ENCODE results near the gene TPCN1. TPM values are rescaled to one million over a fixed set of nuclear protein-coding genes. Genes with fewer than 3 reads are reported as not detected.

The TPCN1 gene
- total and polyA plus RNA-seq, 2 donors from 2014 or later, result 38.4 to 93.3 TPM

GRCh38 chr12:113305281-113305856 lies 84.1 kb downstream of the TPCN1 start:
- FAIRE-seq (no peak), DNase-seq (no peak)
- Histone ChIP-seq H3K27ac (ENCODE audit: low read depth in 2 of 2, low read length in 2 of 2) (no peak overlapping the region), H3K4me3 (ENCODE audit: low read length in 3 of 3) (no peak overlapping the region), H3K27me3 (ENCODE audit: control insufficient read depth, insufficient read depth, low read length) (no peaks in the 10 kb centered on the region), H3K4me1 (ENCODE audit: control insufficient read depth in 2 of 3, insufficient read depth in 2 of 3, low read depth in 1 of 3, low read length in 3 of 3) (no peaks in the 10 kb centered on the region), H3K9ac (ENCODE audit: low read length in 3 of 3) (no peak overlapping the region), H3K9me3 (ENCODE audit: control insufficient read depth in 2 of 3, insufficient read depth in 1 of 3, low read length in 3 of 3) (no peaks in the 10 kb centered on the region), H3K36me3 (ENCODE audit: control insufficient read depth in 2 of 3, insufficient read depth in 3 of 3, low read length in 3 of 3) (peaks cover 0 to 12% (median 11%) of the 10 kb centered on the region in 3 donors)
- intact Hi-C loops (cut with DNase I), result no loop called here
- no peak for TF ChIP-seq CTCF (IDR thresholded peaks at IDR 0.05; ENCODE audit: borderline replicate concordance, extremely low read depth, insufficient read depth)

- Histone ChIP-seq H3K9me3 (ENCODE audit: control insufficient read depth in 2 of 3, insufficient read depth in 1 of 3, low read length in 3 of 3) (no peaks in the 10 kb centered on the region), H3K36me3 (ENCODE audit: control insufficient read depth in 2 of 3, insufficient read depth in 3 of 3, low read length in 3 of 3) (peaks cover 0 to 13% (median 12%) of the 10 kb centered on the region in 3 donors), H3K27ac (ENCODE audit: low read depth in 2 of 2, low read length in 2 of 2) (no peak overlapping the region), H3K27me3 (ENCODE audit: control insufficient read depth, insufficient read depth, low read length) (no peaks in the 10 kb centered on the region), H3K4me1 (ENCODE audit: control insufficient read depth in 2 of 3, insufficient read depth in 2 of 3, low read depth in 1 of 3, low read length in 3 of 3) (no peaks in the 10 kb centered on the region), H3K9ac (ENCODE audit: low read length in 3 of 3) (no peak overlapping the region), H3K4me3 (ENCODE audit: low read length in 3 of 3) (no peak overlapping the region)
- intact Hi-C loops (cut with DNase I), result no loop called here
- peak in 1 of 5 donors; percentile 35 for DNase-seq
- no peak for FAIRE-seq
- TF ChIP-seq CTCF (IDR thresholded peaks at IDR 0.05; ENCODE audit: borderline replicate concordance, extremely low read depth, insufficient read depth), result no peak
Observed at GRCh38 chr12:113306382-113306781, 85.1 kb downstream of the TPCN1 start.

GRCh38 chr12:113310489-113310888 lies 89.2 kb downstream of the TPCN1 start:
- no peaks in the 10 kb centered on the region for H3K9me3 ChIP-seq (ENCODE audit: control insufficient read depth in 2 of 3, insufficient read depth in 1 of 3, low read length in 3 of 3)
- FAIRE-seq, result no peak
- no peak overlapping the region for H3K27ac ChIP-seq (ENCODE audit: low read depth in 2 of 2, low read length in 2 of 2)
- H3K36me3 ChIP-seq (ENCODE audit: control insufficient read depth in 2 of 3, insufficient read depth in 3 of 3, low read length in 3 of 3), result peaks cover 0 to 12% (median 6%) of the 10 kb centered on the region in 3 donors
- no peaks in the 10 kb centered on the region for H3K27me3 ChIP-seq (ENCODE audit: control insufficient read depth, insufficient read depth, low read length)
- intact Hi-C loops (cut with DNase I), result no loop called here
- no peak overlapping the region for H3K9ac ChIP-seq (ENCODE audit: low read length in 3 of 3)
- no peak for DNase-seq
- H3K4me3 ChIP-seq (ENCODE audit: low read length in 3 of 3), result no peak overlapping the region
- TF ChIP-seq CTCF (IDR thresholded peaks at IDR 0.05; ENCODE audit: borderline replicate concordance, extremely low read depth, insufficient read depth), result no peak
- H3K4me1 ChIP-seq (ENCODE audit: control insufficient read depth in 2 of 3, insufficient read depth in 2 of 3, low read depth in 1 of 3, low read length in 3 of 3), result no peaks in the 10 kb centered on the region

- Histone ChIP-seq H3K4me1 (ENCODE audit: control insufficient read depth in 2 of 3, insufficient read depth in 2 of 3, low read depth in 1 of 3, low read length in 3 of 3) (no peaks in the 10 kb centered on the region), H3K9ac (ENCODE audit: low read length in 3 of 3) (no peak overlapping the region), H3K27me3 (ENCODE audit: control insufficient read depth, insufficient read depth, low read length) (no peaks in the 10 kb centered on the region), H3K9me3 (ENCODE audit: control insufficient read depth in 2 of 3, insufficient read depth in 1 of 3, low read length in 3 of 3) (no peaks in the 10 kb centered on the region), H3K27ac (ENCODE audit: low read depth in 2 of 2, low read length in 2 of 2) (no peak overlapping the region), H3K4me3 (ENCODE audit: low read length in 3 of 3) (no peak overlapping the region), H3K36me3 (ENCODE audit: control insufficient read depth in 2 of 3, insufficient read depth in 3 of 3, low read length in 3 of 3) (peaks cover 7 to 23% (median 16%) of the 10 kb centered on the region in 3 donors)
- intact Hi-C loops (cut with DNase I), result no loop called here
- TF ChIP-seq CTCF (IDR thresholded peaks at IDR 0.05; ENCODE audit: borderline replicate concordance, extremely low read depth, insufficient read depth), result no peak
- FAIRE-seq (no peak), DNase-seq (peak in 3 of 5 donors; percentile 41 to 52 (median 42))
Observed at GRCh38 chr12:113314121-113314529, 92.9 kb downstream of the TPCN1 start.

All from kidney (tissue), 14 donors.